GM21619 (cell line): Measurements from ENCODE around the gene MARVELD3.
"Not testable (repeated sequence)": the region's sequence is repeated elsewhere in the genome, so short reads cannot be mapped to it uniquely, and the experiment has no call there.

ENCODE experiments used
- ATAC-seq: cut with Tn5 transposase; IDR thresholded peaks from one replicate; pipeline ENCODE4 v1.9.1; 2021; ENCODE audit not compliant: unreplicated experiment

Gene MARVELD3

GRCh38 chr16:71626018-71626857, at the start of gene MARVELD3:
Gene MARVELD3 (plus strand): TSS chr16:71626184. CDS start chr16:71626230, 46 bp downstream.
- no peak for ATAC-seq

GRCh38 chr16:71576971-71577370, 49.0 kb upstream of the MARVELD3 start, which contains the start of gene TAT:
Gene TAT (minus strand): TSS chr16:71577092. CDS start chr16:71576415, 677 bp downstream.
- no peak for ATAC-seq

- ATAC-seq, result not testable (repeated sequence)
Measured at GRCh38 chr16:71582553-71582848, 43.5 kb upstream of the MARVELD3 start.

- ATAC-seq, result no peak
Measured at GRCh38 chr16:71584543-71585317, 41.3 kb upstream of the MARVELD3 start.

- no peak for ATAC-seq
Measured at GRCh38 chr16:71585318-71585703, 40.7 kb upstream of the MARVELD3 start.

- not testable (repeated sequence) for ATAC-seq
Measured at GRCh38 chr16:71589334-71589733, 36.6 kb upstream of the MARVELD3 start.

GRCh38 chr16:71590071-71590470, 35.9 kb upstream of the MARVELD3 start:
- not testable (repeated sequence) for ATAC-seq

GRCh38 chr16:71590584-71590983, 35.4 kb upstream of the MARVELD3 start:
- no peak for ATAC-seq

- no peak for ATAC-seq
Measured at GRCh38 chr16:71591917-71592316, 34.1 kb upstream of the MARVELD3 start.

GRCh38 chr16:71593048-71593999, 32.7 kb upstream of the MARVELD3 start:
- no peak for ATAC-seq

- ATAC-seq, result no peak
Measured at GRCh38 chr16:71594000-71594646, 31.9 kb upstream of the MARVELD3 start.

GRCh38 chr16:71595340-71595826, 30.6 kb upstream of the MARVELD3 start:
- not testable (repeated sequence) for ATAC-seq

- not testable (repeated sequence) for ATAC-seq
Measured at GRCh38 chr16:71598426-71598825, 27.6 kb upstream of the MARVELD3 start.

GRCh38 chr16:71600822-71601221, 25.2 kb upstream of the MARVELD3 start:
- no peak for ATAC-seq

GRCh38 chr16:71609066-71609465, 16.9 kb upstream of the MARVELD3 start:
- ATAC-seq, result no peak

GRCh38 chr16:71610447-71610846, 15.5 kb upstream of the MARVELD3 start:
- no peak for ATAC-seq

- peak; percentile 41 for ATAC-seq
Measured at GRCh38 chr16:71610936-71611871, 14.8 kb upstream of the MARVELD3 start.

- ATAC-seq, result not testable (repeated sequence)
Measured at GRCh38 chr16:71614956-71615355, 11.0 kb upstream of the MARVELD3 start.

GRCh38 chr16:71618429-71618828, 7.6 kb upstream of the MARVELD3 start:
- ATAC-seq, result no peak
